Esophagus squamous epithelium (tissue), 5 donors: ENCODE data around the gene TTLL4. TPM values are rescaled to one million over a fixed set of nuclear protein-coding genes. Genes with fewer than 3 reads are reported as not detected.

Source experiments
- DNase-seq: peaks from one replicate; lab custom pipeline; 2025; lab: John Stamatoyannopoulos, UW
- H3K27ac ChIP-seq, 4 donors: fragments of 200-600 bp; sonication (generic); one replicate each; pipeline ENCODE4 v1.5.1; 2016 to 2019; ENCODE audit warnings: mild to moderate bottlenecking in 1 of 4
- H3K27me3 ChIP-seq, 4 donors: fragments of 200-600 bp; sonication (generic); 1 replicate in 3 of 4; 2 replicates in 1 of 4; pipeline versions ENCODE4 v1.5.1 to v1.6.0; 2017 to 2021; ENCODE audit warnings: antibody characterized with exemption in 1 of 4
- H3K36me3 ChIP-seq, 3 donors: fragments of 200-600 bp; sonication (generic); one replicate each; pipeline ENCODE4 v1.5.1; 2016 to 2019
- H3K4me1 ChIP-seq, 3 donors: fragments of 200-600 bp; sonication (generic); one replicate each; pipeline ENCODE4 v1.5.1; 2017 to 2019
- H3K4me3 ChIP-seq, 4 donors: fragments of 200-600 bp; sonication (generic); 1 replicate in 3 of 4; 2 replicates in 1 of 4; pipeline ENCODE4 v1.5.1; 2016 to 2019; ENCODE audit warnings: mild to moderate bottlenecking in 2 of 4, moderate library complexity in 1 of 4
- H3K9me3 ChIP-seq, 3 donors: fragments of 200-600 bp; sonication (generic); one replicate each; pipeline ENCODE4 v1.5.1; 2016 to 2019
- POLR2A ChIP-seq, 4 donors: fragments of 450-650 bp; IDR thresholded peaks; one replicate each; pipeline ENCODE4 v1.6.1; 2017; ENCODE audit warnings: antibody characterized with exemption in 4 of 4, mild to moderate bottlenecking in 4 of 4, moderate library complexity in 3 of 4
- WGBS, 2 donors: methylation state at CpG; one replicate each; pipeline ENCODE4 v1.1.5; 2018; 5-methylcytosine and 5-hydroxymethylcytosine counted together
- intact Hi-C: fragments of 100-400 bp; cut with DNase I; formaldehyde crosslinking; loops from one replicate; pipeline ENCODE4 v1.15.0; 2022
- total RNA-seq, 4 donors: library from RNA; depleted of rRNA; stranded (reverse); fragments of >200 nt; gene quantifications; one replicate each; pipeline ENCODE4 v1.1.0, GENCODE V29; 2016
- TF ChIP-seq, protein P1 (sequence below), 6 experiments: fragments of 450-650 bp in 4 of 6; fragments of 200-600 bp in 2 of 6; sonication (generic) in 2 of 6; IDR thresholded peaks; one replicate each; pipeline ENCODE4 v1.5.1; 2016 to 2019; ENCODE audit warnings: antibody characterized with exemption in 6 of 6, mild to moderate bottlenecking in 4 of 6, moderate library complexity in 4 of 6
- donor health status: DM: yes; HTN: yes; CAD: no.

The TTLL4 gene
- total RNA-seq, 4 donors from 2014 or later: 12.8 to 17.5 (median 15.6) TPM

DNA sequence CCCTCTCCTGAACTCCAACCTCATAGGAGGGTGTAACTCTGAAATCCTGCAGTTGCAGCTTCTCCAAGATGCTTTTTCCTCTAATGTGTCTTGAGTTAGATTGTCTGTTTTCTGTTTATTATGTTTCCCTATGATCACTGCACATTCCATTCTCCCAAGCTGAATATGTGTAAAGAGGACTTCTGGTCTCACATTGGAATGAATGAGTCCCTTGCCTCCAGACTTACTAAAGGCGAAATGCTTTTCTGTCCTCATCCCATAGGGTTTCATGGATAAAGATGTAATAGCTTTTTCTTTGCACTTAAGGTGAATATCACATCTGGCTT is 35.8 kb downstream of the TTLL4 start:
- no peak overlapping the region for H3K4me3 ChIP-seq
- 100% methylated on average over 1 of the region's 1 CpG for WGBS, 2 donors
- H3K27ac ChIP-seq: no peak overlapping the region
- no peak for DNase-seq
- H3K36me3 ChIP-seq: peaks cover 15 to 88% (median 19%) of the 10 kb centered on the region in 3 donors
- intact Hi-C loops: no loop called here
- H3K27me3 ChIP-seq: no peaks in the 10 kb centered on the region
- peaks cover 0 to 3% (median 0%) of the 10 kb centered on the region in 3 donors for H3K4me1 ChIP-seq
- TF ChIP-seq, protein P1, sequence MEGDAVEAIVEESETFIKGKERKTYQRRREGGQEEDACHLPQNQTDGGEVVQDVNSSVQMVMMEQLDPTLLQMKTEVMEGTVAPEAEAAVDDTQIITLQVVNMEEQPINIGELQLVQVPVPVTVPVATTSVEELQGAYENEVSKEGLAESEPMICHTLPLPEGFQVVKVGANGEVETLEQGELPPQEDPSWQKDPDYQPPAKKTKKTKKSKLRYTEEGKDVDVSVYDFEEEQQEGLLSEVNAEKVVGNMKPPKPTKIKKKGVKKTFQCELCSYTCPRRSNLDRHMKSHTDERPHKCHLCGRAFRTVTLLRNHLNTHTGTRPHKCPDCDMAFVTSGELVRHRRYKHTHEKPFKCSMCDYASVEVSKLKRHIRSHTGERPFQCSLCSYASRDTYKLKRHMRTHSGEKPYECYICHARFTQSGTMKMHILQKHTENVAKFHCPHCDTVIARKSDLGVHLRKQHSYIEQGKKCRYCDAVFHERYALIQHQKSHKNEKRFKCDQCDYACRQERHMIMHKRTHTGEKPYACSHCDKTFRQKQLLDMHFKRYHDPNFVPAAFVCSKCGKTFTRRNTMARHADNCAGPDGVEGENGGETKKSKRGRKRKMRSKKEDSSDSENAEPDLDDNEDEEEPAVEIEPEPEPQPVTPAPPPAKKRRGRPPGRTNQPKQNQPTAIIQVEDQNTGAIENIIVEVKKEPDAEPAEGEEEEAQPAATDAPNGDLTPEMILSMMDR (IDR thresholded peaks at IDR 0.05): no peak
- no peak for TF ChIP-seq POLR2A (IDR thresholded peaks at IDR 0.05)
- no peaks in the 10 kb centered on the region for H3K9me3 ChIP-seq

- Histone ChIP-seq H3K36me3 (peaks cover 15 to 88% (median 19%) of the 10 kb centered on the region in 3 donors), H3K27me3 (no peaks in the 10 kb centered on the region), H3K9me3 (no peaks in the 10 kb centered on the region), H3K4me1 (peaks cover 0 to 3% (median 0%) of the 10 kb centered on the region in 3 donors), H3K27ac (no peak overlapping the region), H3K4me3 (no peak overlapping the region)
- DNase-seq: no peak
- TF ChIP-seq, protein P1 (IDR thresholded peaks at IDR 0.05): no peak
- TF ChIP-seq POLR2A (IDR thresholded peaks at IDR 0.05): no peak
- WGBS, 2 donors: 88 to 96% methylated on average over 9 to 10 of the region's 10 CpGs
- intact Hi-C loops: no loop called here
Measured at GRCh38 chr2:218746960-218747359, 36.3 kb downstream of the TTLL4 start.

DNA sequence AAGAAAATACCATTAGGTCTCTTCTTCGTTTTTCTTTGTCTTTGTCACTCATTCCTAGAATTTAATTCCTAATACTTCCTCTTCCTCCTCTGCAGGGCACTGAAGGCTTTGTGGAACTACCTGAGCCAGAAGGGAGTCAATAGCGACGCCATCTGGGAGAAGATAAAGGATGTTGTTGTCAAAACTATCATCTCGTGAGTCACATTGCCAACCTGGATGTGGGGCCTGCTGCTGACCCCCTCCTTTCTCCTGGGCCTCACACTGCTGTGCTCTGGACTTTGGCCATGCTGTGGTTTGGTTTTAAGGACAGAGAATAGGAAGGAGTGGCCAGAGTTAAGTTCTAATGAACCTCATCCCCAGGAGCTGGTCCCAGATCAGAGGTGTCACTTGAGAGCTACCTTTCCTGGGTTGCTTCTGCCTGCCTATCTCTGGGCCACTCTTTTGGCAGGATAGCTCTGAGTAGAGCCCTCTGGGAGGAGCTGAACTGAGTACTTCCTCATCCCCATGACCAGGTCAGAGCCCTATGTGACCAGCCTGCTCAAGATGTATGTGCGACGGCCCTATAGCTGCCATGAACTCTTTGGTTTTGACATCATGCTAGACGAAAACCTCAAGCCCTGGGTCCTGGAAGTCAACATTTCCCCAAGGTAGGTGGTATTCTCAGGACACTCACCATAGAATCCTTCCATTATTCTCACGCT is 38.3 kb downstream of the TTLL4 start:
- no peaks in the 10 kb centered on the region for H3K27me3 ChIP-seq
- H3K36me3 ChIP-seq: peaks cover 19 to 98% (median 23%) of the 10 kb centered on the region in 3 donors
- peaks cover 0 to 3% (median 0%) of the 10 kb centered on the region in 3 donors for H3K4me1 ChIP-seq
- no peaks in the 10 kb centered on the region for H3K9me3 ChIP-seq
- 87 to 93% methylated on average over 8 of the region's 8 CpGs for WGBS, 2 donors
- no peak for TF ChIP-seq POLR2A (IDR thresholded peaks at IDR 0.05)
- TF ChIP-seq, protein P1 (IDR thresholded peaks at IDR 0.05): no peak
- H3K4me3 ChIP-seq: no peak overlapping the region
- intact Hi-C loops: no loop called here
- DNase-seq: no peak
- H3K27ac ChIP-seq: no peak overlapping the region

GRCh38 chr2:218754201-218754600 is 43.6 kb downstream of the TTLL4 start:
- WGBS, 2 donors: 96 to 100% methylated on average over 2 to 3 of the region's 3 CpGs
- no peaks in the 10 kb centered on the region for H3K27me3 ChIP-seq
- no peaks in the 10 kb centered on the region for H3K9me3 ChIP-seq
- no peak for DNase-seq
- H3K27ac ChIP-seq: no peak overlapping the region
- TF ChIP-seq POLR2A (IDR thresholded peaks at IDR 0.05): no peak
- TF ChIP-seq, protein P1 (IDR thresholded peaks at IDR 0.05): no peak
- peaks cover 8 to 82% (median 28%) of the 10 kb centered on the region in 3 donors for H3K36me3 ChIP-seq
- no peak overlapping the region for H3K4me3 ChIP-seq
- H3K4me1 ChIP-seq: no peaks in the 10 kb centered on the region
- intact Hi-C loops: no loop called here

DNA sequence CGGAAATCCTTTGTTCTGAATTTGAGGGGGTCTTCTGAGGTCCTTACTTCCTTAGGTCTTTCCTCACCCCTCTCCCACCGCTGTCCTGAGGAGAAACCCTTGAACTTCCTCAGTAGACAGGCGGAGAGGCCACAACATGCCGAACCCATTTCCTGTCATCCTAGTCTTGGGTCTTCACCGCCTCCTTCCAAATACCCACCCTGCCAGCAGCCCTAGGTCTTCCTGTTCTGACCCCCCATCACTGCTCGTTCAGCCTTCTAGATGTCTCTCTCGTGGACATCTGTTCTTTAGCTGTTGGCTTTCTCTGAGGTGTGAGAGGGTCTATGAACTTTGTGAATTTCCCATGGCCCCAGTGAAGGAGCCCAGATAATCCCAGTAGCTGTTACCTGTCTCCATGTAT is 44.1 kb downstream of the TTLL4 start:
- H3K36me3 ChIP-seq: peaks cover 5 to 77% (median 22%) of the 10 kb centered on the region in 3 donors
- DNase-seq: no peak
- H3K27me3 ChIP-seq: no peaks in the 10 kb centered on the region
- H3K9me3 ChIP-seq: no peaks in the 10 kb centered on the region
- 82 to 93% methylated on average over 7 of the region's 7 CpGs for WGBS, 2 donors
- H3K4me3 ChIP-seq: no peak overlapping the region
- peaks cover 0 to under 1% (median 0%) of the 10 kb centered on the region in 3 donors for H3K4me1 ChIP-seq
- TF ChIP-seq, protein P1 (IDR thresholded peaks at IDR 0.05): no peak
- no peak for TF ChIP-seq POLR2A (IDR thresholded peaks at IDR 0.05)
- no peak overlapping the region for H3K27ac ChIP-seq
- intact Hi-C loops: no loop called here
